IPS DF 6.9 (cell line): ENCODE results near the gene SRPRA.

Experiments
- DNase-seq: peaks from one replicate; pipeline ENCODE4 v3.0.0-alpha.2; 2013; ENCODE audit warnings: low read depth, low spot score
- H3K27ac ChIP-seq: one replicate; pipeline ENCODE4 v1.5.1; 2013; ENCODE audit warnings: low read length, control low read depth
- H3K27me3 ChIP-seq: 2 replicates; pipeline ENCODE4 v1.6.1; 2013; ENCODE audit warnings: mild to moderate bottlenecking, low read length; ENCODE audit not compliant: control insufficient read depth, insufficient read depth
- H3K36me3 ChIP-seq: 2 replicates; pipeline ENCODE4 v1.6.1; 2013; ENCODE audit warnings: low read length; ENCODE audit not compliant: control insufficient read depth, insufficient read depth
- H3K4me1 ChIP-seq: 2 replicates; pipeline ENCODE4 v1.6.1; 2013; ENCODE audit warnings: low read length; ENCODE audit not compliant: control insufficient read depth, insufficient read depth
- H3K4me3 ChIP-seq: 2 replicates; pipeline ENCODE4 v1.5.1; 2013; ENCODE audit warnings: mild to moderate bottlenecking, low read length
- H3K9me3 ChIP-seq: 2 replicates; pipeline ENCODE4 v1.6.1; 2013; ENCODE audit warnings: low read length, inconsistent platforms; ENCODE audit not compliant: control insufficient read depth, insufficient read depth
- WGBS: extraction: QIAGEN DNeasy Blood & Tissue Kit; methylation state at CpG from one replicate; pipeline ENCODE4 v1.1.7; 2013; ENCODE audit warnings: mixed read lengths, missing lambda C conversion rate; ENCODE audit not compliant: insufficient read length, insufficient coverage; 5-methylcytosine and 5-hydroxymethylcytosine counted together

SRPRA gene

DNA sequence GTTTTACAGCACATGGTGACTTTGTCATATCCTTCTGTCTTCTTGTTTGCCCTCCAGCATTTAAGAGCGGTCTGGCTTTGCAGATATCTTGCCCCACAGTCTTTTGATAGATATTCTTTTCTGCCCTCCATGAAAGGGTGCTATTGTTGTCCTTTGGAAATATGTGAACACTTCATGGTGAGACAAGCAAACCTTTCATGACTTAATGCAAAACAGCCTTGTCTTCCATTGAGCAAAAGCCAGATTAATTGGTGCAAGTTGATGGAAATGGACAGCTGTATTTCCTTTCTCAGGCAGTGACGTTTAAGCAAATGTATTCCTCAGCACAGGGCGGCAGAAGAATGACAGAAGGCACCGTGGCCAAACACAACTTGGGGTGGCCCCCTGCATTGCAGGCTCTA, 39.6 kb upstream of the SRPRA start:
- Histone ChIP-seq H3K27me3 (no peaks in the 10 kb centered on the region), H3K9me3 (no peaks in the 10 kb centered on the region), H3K4me1 (peaks cover 2% of the 10 kb centered on the region; the same call in 1 of the 2 replicates), H3K36me3 (0 out of 2 replicates have a peak, but pooled peaks cover 2% of the 10 kb centered on the region), H3K27ac (no peak overlapping the region), H3K4me3 (no peak overlapping the region)
- no CpG with 5 or more reads among the region's 4 CpGs for WGBS
- DNase-seq: no peak

DNA sequence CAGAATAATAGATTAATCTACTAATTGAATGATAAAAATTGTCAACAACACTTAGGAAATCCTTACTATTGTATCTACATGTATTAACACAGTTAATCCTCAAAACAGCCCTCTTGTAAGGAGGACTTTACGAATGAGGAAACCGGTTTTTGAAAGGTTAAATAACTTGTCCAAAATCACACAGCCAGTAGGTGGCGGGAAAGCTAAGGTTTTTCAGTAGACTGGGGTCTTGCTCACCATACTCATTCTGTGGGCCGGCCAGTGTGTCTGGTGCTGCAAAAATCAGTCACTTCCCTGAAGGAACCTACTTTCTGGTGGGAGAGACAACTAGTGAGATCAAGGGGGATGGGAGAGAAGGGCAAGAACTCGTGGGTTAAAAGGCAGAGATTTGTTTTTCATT, 39.0 kb upstream of the SRPRA start:
- no CpG with 5 or more reads among the region's 5 CpGs for WGBS
- H3K9me3 ChIP-seq: no peaks in the 10 kb centered on the region
- no peaks in the 10 kb centered on the region for H3K27me3 ChIP-seq
- H3K4me3 ChIP-seq: no peak overlapping the region
- H3K4me1 ChIP-seq: peaks cover 2% of the 10 kb centered on the region; the same call in 1 of the 2 replicates
- DNase-seq: no peak
- H3K27ac ChIP-seq: no peak overlapping the region
- H3K36me3 ChIP-seq: 0 out of 2 replicates have a peak, but pooled peaks cover 2% of the 10 kb centered on the region

- no peak overlapping the region for H3K27ac ChIP-seq
- no peaks in the 10 kb centered on the region for H3K9me3 ChIP-seq
- no CpG with 5 or more reads among the region's 4 CpGs for WGBS
- no peak overlapping the region for H3K4me3 ChIP-seq
- H3K27me3 ChIP-seq: no peaks in the 10 kb centered on the region
- H3K4me1 ChIP-seq: peaks cover 2% of the 10 kb centered on the region; the same call in 1 of the 2 replicates
- no peak for DNase-seq
- 0 out of 2 replicates have a peak, but pooled peaks cover 2% of the 10 kb centered on the region for H3K36me3 ChIP-seq
Observed at GRCh38 chr11:126305699-126306098, 37.0 kb upstream of the SRPRA start.

DNA sequence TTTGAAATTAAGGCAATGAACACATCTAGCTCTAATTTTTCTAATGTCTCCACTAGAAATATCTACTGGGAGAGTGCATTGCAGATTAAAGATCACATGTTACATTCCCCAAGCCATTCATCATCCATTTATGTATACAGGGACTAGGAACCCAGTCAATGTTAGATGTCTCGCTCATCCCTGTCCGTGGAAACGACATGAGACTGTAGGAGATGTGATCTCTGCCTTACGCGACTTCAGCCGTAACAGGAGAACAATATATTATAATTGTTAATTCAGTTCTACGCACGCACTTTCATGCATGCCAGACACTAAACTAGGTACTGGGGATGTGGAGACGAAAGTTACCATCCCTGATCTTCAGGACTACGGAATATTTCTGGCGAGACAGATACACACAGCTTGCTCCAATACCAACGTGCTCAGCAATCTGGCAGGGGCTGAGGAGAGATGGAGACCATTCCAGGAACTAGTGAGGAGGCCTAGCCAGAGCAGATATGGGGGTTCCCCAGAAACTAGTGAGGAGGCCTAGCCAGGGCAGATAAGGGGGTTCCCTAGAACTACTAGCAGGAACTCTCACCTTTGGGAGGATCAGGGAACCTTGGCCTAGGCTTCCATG, 35.9 kb upstream of the SRPRA start:
- Histone ChIP-seq H3K9me3 (no peaks in the 10 kb centered on the region), H3K36me3 (no peaks in the 10 kb centered on the region), H3K27ac (no peak overlapping the region), H3K4me1 (peaks cover 2% of the 10 kb centered on the region; the same call in 1 of the 2 replicates), H3K4me3 (peak overlapping the region; percentile 88; the same call in 1 of the 2 replicates), H3K27me3 (no peaks in the 10 kb centered on the region)
- WGBS: no CpG with 5 or more reads among the region's 12 CpGs
- no peak for DNase-seq

GRCh38 chr11:126303623-126304456, 35.1 kb upstream of the SRPRA start, which contains the start of gene DCPS:
DCPS (plus strand) TSS chr11:126304060; CDS start chr11:126304081, 21 bp downstream.
- H3K4me3 ChIP-seq: peak within 1 kb of the TSS; percentile 88
- no peaks in the 10 kb centered on the region for H3K9me3 ChIP-seq
- no CpG with 5 or more reads among the region's 61 CpGs for WGBS
- H3K27ac ChIP-seq: no peak within 1 kb of the TSS
- no peaks in the 10 kb centered on the region for H3K36me3 ChIP-seq
- no peaks in the 10 kb centered on the region for H3K27me3 ChIP-seq
- peak; percentile 74 for DNase-seq
- peaks cover 2% of the 10 kb centered on the region; the same call in 1 of the 2 replicates for H3K4me1 ChIP-seq

GRCh38 chr11:126297004-126297403, 28.3 kb upstream of the SRPRA start:
- no peaks in the 10 kb centered on the region for H3K4me1 ChIP-seq
- DNase-seq: no peak
- no CpG with 5 or more reads among the region's 2 CpGs for WGBS
- 0 out of 2 replicates have a peak, but pooled peaks cover 4% of the 10 kb centered on the region for H3K36me3 ChIP-seq
- no peaks in the 10 kb centered on the region for H3K9me3 ChIP-seq
- no peaks in the 10 kb centered on the region for H3K27me3 ChIP-seq
- no peak overlapping the region for H3K4me3 ChIP-seq
- no peak overlapping the region for H3K27ac ChIP-seq

DNA sequence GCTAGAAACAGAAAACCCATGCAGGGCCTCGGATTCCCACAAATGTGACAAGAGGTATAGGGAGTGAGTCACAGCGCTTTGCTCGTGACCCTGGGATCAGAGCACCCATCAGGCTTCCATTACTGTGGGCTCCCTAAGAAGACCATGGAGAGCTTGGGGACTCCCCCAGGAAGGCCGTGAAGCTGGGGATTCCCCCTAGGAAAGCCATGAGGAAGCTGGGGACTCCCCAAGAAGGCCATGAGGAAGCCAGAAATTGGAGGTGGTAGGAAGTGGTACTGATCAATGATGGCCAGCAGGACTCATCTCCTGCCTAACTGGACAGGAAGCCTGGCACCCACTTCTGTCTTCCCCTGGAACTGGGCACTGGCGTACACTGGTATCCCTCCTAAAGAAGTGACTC, 25.0 kb upstream of the SRPRA start:
- WGBS: no CpG with 5 or more reads among the region's 5 CpGs
- H3K27ac ChIP-seq: no peak overlapping the region
- DNase-seq: no peak
- no peaks in the 10 kb centered on the region for H3K9me3 ChIP-seq
- H3K36me3 ChIP-seq: 0 out of 2 replicates have a peak, but pooled peaks cover 4% of the 10 kb centered on the region
- no peaks in the 10 kb centered on the region for H3K4me1 ChIP-seq
- H3K27me3 ChIP-seq: no peaks in the 10 kb centered on the region
- no peak overlapping the region for H3K4me3 ChIP-seq

DNA sequence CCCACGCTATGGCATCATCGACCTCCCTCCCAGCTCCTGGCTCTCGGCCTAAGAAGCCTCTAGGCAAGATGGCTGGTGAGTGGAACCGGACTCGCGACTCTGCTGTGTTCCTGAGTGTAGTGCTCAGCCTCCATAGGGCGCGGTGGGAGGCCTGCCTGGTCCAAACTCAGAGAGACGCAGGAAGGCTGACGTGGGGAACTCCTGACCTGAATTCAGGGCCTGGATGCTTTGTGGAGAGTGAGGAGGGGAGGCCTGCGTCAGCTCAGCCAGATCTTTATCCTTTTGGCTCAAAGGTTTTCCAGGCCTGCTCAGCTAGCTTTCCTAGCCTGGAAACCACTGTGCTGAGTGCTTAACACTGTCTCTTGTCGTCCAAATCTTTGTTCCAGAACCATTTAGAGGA, 22.2 kb upstream of the SRPRA start:
- no peaks in the 10 kb centered on the region for H3K9me3 ChIP-seq
- no peaks in the 10 kb centered on the region for H3K4me1 ChIP-seq
- no peak for DNase-seq
- H3K36me3 ChIP-seq: 0 out of 2 replicates have a peak, but pooled peaks cover 4% of the 10 kb centered on the region
- no CpG with 5 or more reads among the region's 12 CpGs for WGBS
- no peaks in the 10 kb centered on the region for H3K27me3 ChIP-seq
- H3K27ac ChIP-seq: no peak overlapping the region
- H3K4me3 ChIP-seq: no peak overlapping the region

GRCh38 chr11:126288237-126288636, 19.5 kb upstream of the SRPRA start:
- no CpG with 5 or more reads among the region's 6 CpGs for whole genome bisulfite sequencing
- Histone ChIP-seq H3K27ac (no peak overlapping the region), H3K9me3 (no peaks in the 10 kb centered on the region), H3K27me3 (no peaks in the 10 kb centered on the region), H3K36me3 (0 out of 2 replicates have a peak, but pooled peaks cover 4% of the 10 kb centered on the region), H3K4me3 (no peak overlapping the region), H3K4me1 (peaks cover 2% of the 10 kb centered on the region; the same call in 1 of the 2 replicates)
- no peak for DNase-seq

DNA sequence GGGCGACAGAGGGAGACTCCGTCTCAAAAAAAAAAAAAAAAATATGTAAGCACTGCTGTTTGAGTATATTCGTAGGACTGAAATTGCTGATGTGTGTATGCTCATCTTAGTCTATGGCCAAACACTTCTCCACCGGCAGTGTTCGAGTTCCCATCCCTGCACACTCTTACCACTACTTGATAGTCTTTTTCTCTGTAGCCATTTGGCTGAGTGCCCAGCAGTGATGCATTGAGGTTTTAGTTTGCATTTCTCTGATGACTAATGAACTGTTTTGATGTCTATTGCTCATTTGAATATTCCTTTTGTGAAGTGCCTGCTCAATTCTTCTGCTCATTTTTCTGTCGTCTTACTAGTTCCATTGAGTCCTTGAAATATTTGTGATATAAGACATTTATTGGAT, 16.1 kb upstream of the SRPRA start:
- no peak for DNase-seq
- H3K27ac ChIP-seq: no peak overlapping the region
- H3K27me3 ChIP-seq: no peaks in the 10 kb centered on the region
- H3K36me3 ChIP-seq: no peaks in the 10 kb centered on the region
- H3K9me3 ChIP-seq: no peaks in the 10 kb centered on the region
- H3K4me1 ChIP-seq: peaks cover 3% of the 10 kb centered on the region; the same call in 1 of the 2 replicates
- no peak overlapping the region for H3K4me3 ChIP-seq
- no CpG with 5 or more reads among the region's 6 CpGs for WGBS
